Osteoblast (primary cell): ENCODE measurements around the gene ESPNL. TPM values are rescaled to one million over a fixed set of nuclear protein-coding genes. Genes with fewer than 3 reads are reported as not detected.
A peak's percentile ranks its signal among the peaks of the same experiment; 100 is the strongest.

Experiments used
- DNase-seq: peaks from one replicate; pipeline ENCODE4 v3.0.0; 2011; ENCODE audit warnings: low spot score, mixed read lengths; ENCODE audit not compliant: insufficient read length; ENCODE audit errors: missing footprints
- H2AFZ ChIP-seq: 2 replicates; pipeline ENCODE4 v1.6.0; 2011; ENCODE audit warnings: mild to moderate bottlenecking, low read length
- H3K27ac ChIP-seq: 2 replicates; pipeline ENCODE4 v1.5.1; 2011; ENCODE audit warnings: mild to moderate bottlenecking, low read depth, low read length, moderate library complexity
- H3K27me3 ChIP-seq: 2 replicates; pipeline ENCODE4 v1.6.0; 2012; ENCODE audit warnings: mild to moderate bottlenecking, control low read depth, inconsistent platforms, low read length, moderate library complexity; ENCODE audit not compliant: insufficient read depth
- H3K36me3 ChIP-seq: 2 replicates; pipeline ENCODE4 v1.5.1; 2011; ENCODE audit warnings: mild to moderate bottlenecking, low read length, control low read depth, moderate library complexity; ENCODE audit not compliant: insufficient read depth
- H3K4me1 ChIP-seq: 2 replicates; pipeline ENCODE4 v1.5.1; 2011; ENCODE audit warnings: mild to moderate bottlenecking, low read length, control low read depth, moderate library complexity; ENCODE audit not compliant: insufficient read depth
- H3K4me2 ChIP-seq: 2 replicates; pipeline ENCODE4 v1.6.0; 2011; ENCODE audit warnings: mild to moderate bottlenecking, low read length; ENCODE audit not compliant: insufficient read depth
- H3K4me3 ChIP-seq: fragments of 200-600 bp; sonication (generic); 3 replicates; pipeline ENCODE4 v1.5.1; 2012; ENCODE audit warnings: mild to moderate bottlenecking, low read length, inconsistent platforms; ENCODE audit not compliant: insufficient read depth
- H3K79me2 ChIP-seq: 2 replicates; pipeline ENCODE4 v1.6.0; 2012; ENCODE audit warnings: mild to moderate bottlenecking, low read length, control low read depth, inconsistent platforms; ENCODE audit not compliant: insufficient read depth
- H3K9me3 ChIP-seq: 2 replicates; pipeline ENCODE4 v1.5.1; 2011; ENCODE audit warnings: low read depth, low read length, control low read depth
- H4K20me1 ChIP-seq: 2 replicates; pipeline ENCODE4 v1.6.0; 2012; ENCODE audit warnings: mild to moderate bottlenecking, low read length, control low read depth; ENCODE audit not compliant: insufficient read depth
- CTCF ChIP-seq: IDR thresholded peaks from 2 replicates; pipeline ENCODE4 v1.5.1; 2011; ENCODE audit warnings: mild to moderate bottlenecking, low read depth, low read length, moderate library complexity; ENCODE audit errors: extremely low read depth
- total RNA-seq: library from RNA; depleted of rRNA; stranded (reverse); fragments of >200 nt; gene quantifications from 2 replicates; pipeline ENCODE4 v1.2.3, GENCODE V29; 2012

ESPNL gene
- total RNA-seq, 1 donor = 9.8 TPM

GRCh38 chr2:238140040-238140439 is 39.9 kb downstream of the ESPNL start:
- no peak overlapping the region for H3K4me2 ChIP-seq
- H3K4me1 ChIP-seq = peaks cover 11% of the 10 kb centered on the region
- no peaks in the 10 kb centered on the region for H3K79me2 ChIP-seq
- no peak for TF ChIP-seq CTCF
- no peaks in the 10 kb centered on the region for H3K36me3 ChIP-seq
- no peaks in the 10 kb centered on the region for H4K20me1 ChIP-seq
- no peaks in the 10 kb centered on the region for H3K9me3 ChIP-seq
- H2AFZ ChIP-seq = no peak overlapping the region
- no peak for DNase-seq
- no peaks in the 10 kb centered on the region for H3K27me3 ChIP-seq
- H3K4me3 ChIP-seq = no peak overlapping the region
- H3K27ac ChIP-seq = no peak overlapping the region

GRCh38 chr2:238140721-238141540 is 40.8 kb downstream of the ESPNL start:
- Histone ChIP-seq H3K4me1 (peaks cover 11% of the 10 kb centered on the region), H3K9me3 (no peaks in the 10 kb centered on the region), H3K79me2 (no peaks in the 10 kb centered on the region)

GRCh38 chr2:238141541-238142318 is 41.6 kb downstream of the ESPNL start:
- TF ChIP-seq CTCF = no peak
- Histone ChIP-seq H3K4me3 (no peak overlapping the region), H3K27me3 (no peaks in the 10 kb centered on the region), H4K20me1 (no peaks in the 10 kb centered on the region), H3K27ac (no peak overlapping the region), H3K9me3 (no peaks in the 10 kb centered on the region), H3K4me2 (no peak overlapping the region), H3K36me3 (no peaks in the 10 kb centered on the region), H3K4me1 (peaks cover 11% of the 10 kb centered on the region), H3K79me2 (no peaks in the 10 kb centered on the region), H2AFZ (no peak overlapping the region)
- peak; percentile 88 for DNase-seq

More at GRCh38 chr2:238140721-238141540, 40.8 kb downstream of the ESPNL start:
- Histone ChIP-seq H4K20me1 (no peaks in the 10 kb centered on the region), H3K4me3 (no peak overlapping the region), H3K27ac (no peak overlapping the region), H2AFZ (no peak overlapping the region), H3K4me2 (no peak overlapping the region), H3K27me3 (no peaks in the 10 kb centered on the region), H3K36me3 (no peaks in the 10 kb centered on the region)
- no peak for DNase-seq
- TF ChIP-seq CTCF = no peak
